Suprapubic skin (tissue), 4 donors: ENCODE results near the gene ADAMTS9. TPM values are rescaled to one million over a fixed set of nuclear protein-coding genes. Genes with fewer than 3 reads are reported as not detected.

Experiments used
- DNase-seq, 2 donors: peaks; one replicate each; pipeline ENCODE4 v3.0.0-alpha.2; 2019; ENCODE audit warnings: low spot score in 2 of 2
- H3K27ac ChIP-seq: fragments of 200-600 bp; sonication (generic); one replicate; pipeline ENCODE4 v1.5.1; 2019
- H3K27me3 ChIP-seq: fragments of 200-600 bp; sonication (generic); one replicate; pipeline ENCODE4 v1.5.1; 2019
- H3K36me3 ChIP-seq: fragments of 200-600 bp; sonication (generic); one replicate; pipeline ENCODE4 v1.5.1; 2019
- H3K4me1 ChIP-seq: fragments of 200-600 bp; sonication (generic); one replicate; pipeline ENCODE4 v1.5.1; 2019
- H3K4me3 ChIP-seq: fragments of 200-600 bp; sonication (generic); one replicate; pipeline ENCODE4 v1.5.1; 2019; ENCODE audit warnings: mild to moderate bottlenecking
- H3K9me3 ChIP-seq: fragments of 200-600 bp; sonication (generic); one replicate; pipeline ENCODE4 v1.5.1; 2019
- CTCF ChIP-seq, 2 donors: fragments of 200-600 bp in 1 of 2; fragments of 450-650 bp in 1 of 2; sonication (generic) in 1 of 2; IDR thresholded peaks; one replicate each; pipeline ENCODE4 v1.5.1; 2016 to 2019; ENCODE audit warnings: antibody characterized with exemption in 2 of 2, mild to moderate bottlenecking in 1 of 2, moderate library complexity in 1 of 2
- EP300 ChIP-seq: sonication (generic); formaldehyde crosslinking; IDR thresholded peaks from one replicate; pipeline ENCODE4 v1.6.1; 2017; ENCODE audit warnings: antibody characterized with exemption
- POLR2A ChIP-seq, 2 donors: fragments of 450-650 bp; IDR thresholded peaks; one replicate each; pipeline ENCODE4 v1.6.1; 2017; ENCODE audit warnings: antibody characterized with exemption in 2 of 2, mild to moderate bottlenecking in 2 of 2, moderate library complexity in 2 of 2
- POLR2AphosphoS5 ChIP-seq, 3 donors: sonication (generic); formaldehyde crosslinking; IDR thresholded peaks; one replicate each; pipeline ENCODE4 v1.6.1; 2017; ENCODE audit warnings: antibody characterized with exemption in 3 of 3
- WGBS: methylation state at CpG from one replicate; pipeline ENCODE4 v1.1.5; 2018; 5-methylcytosine and 5-hydroxymethylcytosine counted together
- total RNA-seq, 4 donors: library from RNA; depleted of rRNA; stranded (reverse); fragments of >200 nt; gene quantifications; one replicate each; pipeline ENCODE4 v1.1.0, GENCODE V29; 2016

Gene ADAMTS9
- total RNA-seq, 4 donors from 2014 or later, result 7.8 to 32.8 (median 9.3) TPM

GRCh38 chr3:64651741-64652241, 36.0 kb downstream of the ADAMTS9 start:
- no peak for DNase-seq
- Histone ChIP-seq H3K27ac (no peak overlapping the region), H3K27me3 (no peaks in the 10 kb centered on the region), H3K4me3 (no peak overlapping the region), H3K36me3 (no peaks in the 10 kb centered on the region), H3K4me1 (peaks cover 6% of the 10 kb centered on the region), H3K9me3 (no peaks in the 10 kb centered on the region)
- WGBS, result 34% methylated on average over 2 of the region's 2 CpGs
- no peak for TF ChIP-seq EP300
- no peak for TF ChIP-seq CTCF (IDR thresholded peaks at IDR 0.05)
- no peak for TF ChIP-seq POLR2A (IDR thresholded peaks at IDR 0.05)
- no peak for TF ChIP-seq POLR2AphosphoS5 (IDR thresholded peaks at IDR 0.05)

- 56% methylated on average over 3 of the region's 3 CpGs for WGBS
- Histone ChIP-seq H3K36me3 (no peaks in the 10 kb centered on the region), H3K4me1 (peaks cover 6% of the 10 kb centered on the region), H3K9me3 (no peaks in the 10 kb centered on the region), H3K4me3 (no peak overlapping the region), H3K27ac (no peak overlapping the region), H3K27me3 (no peaks in the 10 kb centered on the region)
- TF ChIP-seq POLR2AphosphoS5 (IDR thresholded peaks at IDR 0.05), result no peak
- TF ChIP-seq CTCF (IDR thresholded peaks at IDR 0.05), result no peak
- TF ChIP-seq POLR2A (IDR thresholded peaks at IDR 0.05), result no peak
- TF ChIP-seq EP300, result no peak
- no peak for DNase-seq
These were observed 36.5 kb downstream of the ADAMTS9 start for GRCh38 chr3:64651303-64651702.

GRCh38 chr3:64650715-64651114, 37.1 kb downstream of the ADAMTS9 start:
- Histone ChIP-seq H3K27me3 (no peaks in the 10 kb centered on the region), H3K4me1 (peaks cover 6% of the 10 kb centered on the region), H3K4me3 (no peak overlapping the region), H3K9me3 (no peaks in the 10 kb centered on the region), H3K27ac (no peak overlapping the region), H3K36me3 (no peaks in the 10 kb centered on the region)
- no peak for DNase-seq
- WGBS, result 73% methylated on average over 1 of the region's 1 CpG
- TF ChIP-seq CTCF (IDR thresholded peaks at IDR 0.05), result no peak
- no peak for TF ChIP-seq POLR2AphosphoS5 (IDR thresholded peaks at IDR 0.05)
- TF ChIP-seq EP300, result no peak
- TF ChIP-seq POLR2A (IDR thresholded peaks at IDR 0.05), result no peak

GRCh38 chr3:64650096-64650622, 37.6 kb downstream of the ADAMTS9 start:
- no peak for TF ChIP-seq EP300
- TF ChIP-seq CTCF (IDR thresholded peaks at IDR 0.05), result no peak
- no peak for TF ChIP-seq POLR2A (IDR thresholded peaks at IDR 0.05)
- TF ChIP-seq POLR2AphosphoS5 (IDR thresholded peaks at IDR 0.05), result no peak
- Histone ChIP-seq H3K27me3 (no peaks in the 10 kb centered on the region), H3K36me3 (no peaks in the 10 kb centered on the region), H3K27ac (no peak overlapping the region), H3K4me1 (peaks cover 6% of the 10 kb centered on the region), H3K4me3 (no peak overlapping the region), H3K9me3 (no peaks in the 10 kb centered on the region)
- DNase-seq, result no peak
- 69% methylated on average over 9 of the region's 9 CpGs for WGBS

DNA sequence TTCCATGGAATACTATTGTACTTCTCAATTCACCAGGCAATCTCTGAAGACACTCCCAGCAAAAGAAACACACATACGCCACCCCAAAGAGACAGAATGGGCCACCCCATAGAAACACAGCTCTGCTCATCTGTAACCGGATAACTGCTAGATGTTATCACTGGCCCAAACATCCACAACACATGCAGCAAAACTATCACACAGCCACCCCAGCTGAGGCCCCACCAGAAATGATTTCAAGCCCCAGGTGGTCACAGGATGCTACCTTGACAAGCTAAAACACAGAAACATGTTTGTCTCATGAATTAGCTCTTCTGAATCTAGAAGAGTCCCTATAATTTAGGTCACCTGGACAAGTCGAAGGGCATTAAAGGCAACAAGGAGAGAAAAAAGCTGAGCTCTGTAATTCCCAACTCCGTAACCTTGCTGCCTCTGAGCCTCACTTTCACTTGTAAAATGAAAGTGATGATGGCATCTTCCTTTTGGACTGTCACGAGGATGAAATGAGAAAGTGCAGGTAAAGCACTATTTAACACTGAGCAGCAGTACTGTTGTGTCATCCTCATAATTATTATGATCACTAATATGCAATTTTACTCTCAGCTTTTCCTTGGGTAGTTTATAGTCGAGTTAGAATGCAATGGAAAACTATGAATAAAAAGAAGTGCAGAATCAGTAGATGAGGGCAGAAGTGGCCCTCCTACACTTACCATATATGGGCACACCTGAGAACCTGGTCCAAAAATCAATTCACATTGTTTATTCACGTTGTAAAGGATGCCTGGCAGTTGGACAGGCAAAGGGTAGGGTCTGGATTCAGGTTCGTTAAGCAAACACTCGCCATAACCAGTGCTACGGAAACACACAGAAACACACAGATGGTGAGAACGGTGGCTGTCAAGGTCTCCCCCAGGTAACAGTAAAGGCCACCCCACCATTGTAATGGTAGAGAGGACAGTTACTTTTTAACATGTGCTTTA, 38.6 kb downstream of the ADAMTS9 start:
- H3K27ac ChIP-seq, result no peak overlapping the region
- no peaks in the 10 kb centered on the region for H3K27me3 ChIP-seq
- 87% methylated on average over 11 of the region's 11 CpGs for whole genome bisulfite sequencing
- H3K9me3 ChIP-seq, result no peaks in the 10 kb centered on the region
- TF ChIP-seq EP300 (no peak), POLR2AphosphoS5 (IDR thresholded peaks at IDR 0.05) (no peak), CTCF (IDR thresholded peaks at IDR 0.05) (no peak), POLR2A (IDR thresholded peaks at IDR 0.05) (no peak)
- no peak for DNase-seq
- H3K4me1 ChIP-seq, result peaks cover 6% of the 10 kb centered on the region
- H3K36me3 ChIP-seq, result no peaks in the 10 kb centered on the region
- no peak overlapping the region for H3K4me3 ChIP-seq
